GM12878 (cell line): ENCODE results near the gene BEGAIN. TPM values are rescaled to one million over a fixed set of nuclear protein-coding genes. Genes with fewer than 3 reads are reported as not detected.

ENCODE experiments used
- ATAC-seq: fragments of 200-7000 bp; cut with Tn5 transposase; 3 replicates; pipeline ENCODE4 v1.9.1; 2020; ENCODE audit warnings: mild to moderate bottlenecking, moderate library complexity
- BruUV-seq: library from RNA; stranded (reverse); fragments of 400-500 nt; replicated peaks from 2 replicates; lab custom pipeline; 2021; lab: Mats Ljungman, UMichigan
- CTCF ChIA-PET: fragments of 300-600 bp; sonication (Branson Sonifier 250); formaldehyde crosslinking; extraction: SDS; loops from one replicate; lab custom pipeline; 2021; ENCODE audit warnings: inconsistent platforms; lab: Yijun Ruan, JAX
- POLR2A ChIA-PET: fragments of 350-600 bp; formaldehyde crosslinking; extraction: SDS; loops from one replicate; lab custom pipeline; 2021; ENCODE audit warnings: inconsistent platforms; lab: Charles Lee
- RAD21 ChIA-PET: fragments of 300-600 bp; sonication (Branson Sonifier 250); formaldehyde crosslinking; loops from one replicate; lab custom pipeline; 2023; ENCODE audit warnings: antibody characterized with exemption; ENCODE audit not compliant: unreplicated experiment; lab: Charles Lee
- SMC1A ChIA-PET: fragments of 300-600 bp; sonication (Branson Sonifier 250); formaldehyde crosslinking; loops from one replicate; lab custom pipeline; 2023; ENCODE audit not compliant: unreplicated experiment, uncharacterized antibody; lab: Charles Lee
- DNase-seq: peaks from one replicate; pipeline ENCODE4 v3.0.0-alpha.2; 2011; ENCODE audit warnings: low read depth, low spot score
- FAIRE-seq: peaks from 3 replicates; lab custom pipeline; 2011; peaks lifted over from hg19 to GRCh38; lab: Jason Lieb, UNC
- H2AFZ ChIP-seq: 2 replicates; pipeline ENCODE4 v1.6.0; 2011; ENCODE audit warnings: low read depth, low read length, control low read depth; ENCODE audit not compliant: control insufficient read depth
- H3K27ac ChIP-seq: 2 replicates; pipeline ENCODE4 v1.5.1; 2011; ENCODE audit warnings: control low read depth; ENCODE audit not compliant: control insufficient read depth, insufficient read depth
- H3K27me3 ChIP-seq, 2 experiments: replicated peaks in 1 of 2; 2 replicates each; pipeline versions ENCODE4 v1.6.0 to v1.6.1; 2011; ENCODE audit warnings: low read length in 1 of 2; ENCODE audit not compliant: control insufficient read depth in 2 of 2, insufficient read depth in 2 of 2
- H3K36me3 ChIP-seq, 2 experiments: 2 replicates each; pipeline ENCODE4 v1.5.1; 2011; ENCODE audit warnings: low read length in 1 of 2; ENCODE audit not compliant: control insufficient read depth in 2 of 2, insufficient read depth in 2 of 2
- H3K4me1 ChIP-seq: 2 replicates; pipeline ENCODE4 v1.6.1; 2011; ENCODE audit warnings: mild to moderate bottlenecking, low read length, moderate library complexity, mixed read lengths; ENCODE audit not compliant: control insufficient read depth, insufficient read depth
- H3K4me2 ChIP-seq: 2 replicates; pipeline ENCODE4 v1.6.0; 2011; ENCODE audit warnings: control low read depth; ENCODE audit not compliant: control insufficient read depth, insufficient read depth
- H3K4me3 ChIP-seq: fragments of 200-600 bp; sonication (generic); 2 replicates; pipeline ENCODE4 v1.5.1; 2016
- H3K79me2 ChIP-seq: 2 replicates; pipeline ENCODE4 v1.6.0; 2011; ENCODE audit warnings: low read length; ENCODE audit not compliant: control insufficient read depth, insufficient read depth
- H3K9ac ChIP-seq: 2 replicates; pipeline ENCODE4 v1.8.0; 2011; ENCODE audit warnings: low read length, control low read depth, mixed read lengths; ENCODE audit not compliant: control insufficient read depth, insufficient read depth
- H3K9me3 ChIP-seq: replicated peaks from 3 replicates; pipeline ENCODE4 v1.5.1; 2011; ENCODE audit warnings: mild to moderate bottlenecking, low read length; ENCODE audit not compliant: control insufficient read depth, insufficient read depth
- H4K20me1 ChIP-seq: 2 replicates; pipeline ENCODE4 v1.6.0; 2011; ENCODE audit not compliant: control insufficient read depth, insufficient read depth
- ASH2L ChIP-seq: fragments of 300-600, 200-600 bp; sonication (generic); IDR thresholded peaks from 2 replicates; pipeline ENCODE4 v1.6.1; 2017; ENCODE audit warnings: low read depth, mild to moderate bottlenecking, borderline replicate concordance
- CBFB ChIP-seq: IDR thresholded peaks from 2 replicates; pipeline ENCODE4 v1.6.1; 2016; ENCODE audit warnings: antibody characterized with exemption, low read depth
- EZH2 ChIP-seq: IDR thresholded peaks from 2 replicates; pipeline ENCODE4 v1.6.1; 2012; ENCODE audit warnings: low read depth, mild to moderate bottlenecking, control low read depth, inconsistent platforms, low read length, borderline replicate concordance; ENCODE audit not compliant: control insufficient read depth
- HCFC1 ChIP-seq: fragments of 150-350 bp; IDR thresholded peaks from 2 replicates; pipeline ENCODE4 v1.6.1; 2014; ENCODE audit warnings: low read length
- HDGF ChIP-seq: fragments of 450-650 bp; IDR thresholded peaks from 2 replicates; pipeline ENCODE4 v1.6.1; 2016; ENCODE audit warnings: antibody characterized with exemption
- RB1 ChIP-seq: fragments of 450-650 bp; formaldehyde crosslinking; IDR thresholded peaks from 2 replicates; pipeline ENCODE4 v1.6.1; 2017; ENCODE audit warnings: mild to moderate bottlenecking, borderline replicate concordance
- RELA ChIP-seq: fragments of 450-650 bp; IDR thresholded peaks from 2 replicates; pipeline ENCODE4 v1.8.0; 2014; ENCODE audit warnings: borderline replicate concordance; ENCODE audit not compliant: partially characterized antibody
- RELB ChIP-seq: fragments of 450-650 bp; IDR thresholded peaks from 2 replicates; pipeline ENCODE4 v1.6.1; 2017; ENCODE audit warnings: low read depth, mild to moderate bottlenecking, moderate library complexity
- STAT3 ChIP-seq: IDR thresholded peaks from 2 replicates; pipeline ENCODE4 v1.6.1; 2011; ENCODE audit warnings: low read depth, low read length, improper control_type of control experiment
- SUPT20H ChIP-seq: IDR thresholded peaks from 2 replicates; pipeline ENCODE4 v1.6.1; 2011; ENCODE audit warnings: low read depth, mild to moderate bottlenecking, low read length, moderate library complexity, borderline replicate concordance; ENCODE audit not compliant: control insufficient read depth
- ZBED1 ChIP-seq: IDR thresholded peaks from 2 replicates; pipeline ENCODE4 v1.6.1; 2016; ENCODE audit warnings: borderline replicate concordance
- ZNF207 ChIP-seq: fragments of 450-650 bp; IDR thresholded peaks from 2 replicates; pipeline ENCODE4 v1.6.1; 2014; ENCODE audit warnings: antibody characterized with exemption, mild to moderate bottlenecking, borderline replicate concordance
- ZNF217 ChIP-seq: fragments of 450-650 bp; IDR thresholded peaks from 2 replicates; pipeline ENCODE4 v1.6.1; 2017; ENCODE audit warnings: antibody characterized with exemption, mild to moderate bottlenecking
- ZNF274 ChIP-seq: IDR thresholded peaks from one replicate; pipeline ENCODE4 v1.8.0; 2011; ENCODE audit not compliant: insufficient read length, insufficient read depth
- WGBS: methylation state at CpG from one replicate; pipeline ENCODE4 v1.1.6; 2016; ENCODE audit warnings: low lambda C conversion rate; ENCODE audit not compliant: insufficient replicate concordance, insufficient coverage; ENCODE audit errors: missing lambda C conversion rate; 5-methylcytosine and 5-hydroxymethylcytosine counted together
- in situ Hi-C: fragments of 300-500 bp; cut with MboI; formaldehyde crosslinking; loops from 9 replicates; pipeline ENCODE4 v1.14.3; 2018; ENCODE audit warnings: mixed read lengths
- intact Hi-C: fragments of 100-400 bp; cut with micrococcal nuclease; formaldehyde crosslinking; loops from one replicate; pipeline ENCODE4 v1.14.2; 2022; ENCODE audit not compliant: unreplicated experiment
- polyA plus RNA-seq, 11 experiments: library from polyadenylated mRNA; depleted of rRNA in 4 of 11; unstranded in 6 of 11; stranded (reverse) in 5 of 11; fragments of >200 nt; fragmentation: Nextera tagmentation in 4 of 11; fragmentation: Illumina TruSeq in 1 of 11; extraction: Ambion mirVana in 4 of 11; extraction: Trizol in 1 of 11; gene quantifications; 1 replicate in 1 of 11; 2 replicates in 10 of 11; pipeline versions ENCODE4 v1.2.1 to v1.2.3, GENCODE V29; 2011 to 2016; ENCODE audit warnings: inconsistent platforms in 2 of 11, missing spikeins in 2 of 11, low read depth in 1 of 11
- total RNA-seq, 4 experiments: library from RNA; depleted of rRNA in 3 of 4; stranded (reverse); fragments of >200 nt in 3 of 4; fragmentation: Illumina TruSeq in 1 of 4; extraction: Trizol in 1 of 4; gene quantifications; 2 replicates each; pipeline versions ENCODE4 v1.2.1 to v1.2.3, GENCODE V29; 2013 to 2021

The BEGAIN gene
- total and polyA plus RNA-seq, 10 of the 15 experiments (the other 5 are each of a cell fraction or from before 2014, with no cell fraction given) = 0.01 to 0.31 (median 0.06) TPM; not detected in 5

- no TSS peak for BruUV-seq
- WGBS = 29% methylated on average over 8 of the region's 8 CpGs
- no peaks in the 10 kb centered on the region for H3K36me3 ChIP-seq
- no peak overlapping the region for H2AFZ ChIP-seq
- SMC1A ChIA-PET = no interaction called here
- no peaks in the 10 kb centered on the region for H3K9me3 ChIP-seq
- TF ChIP-seq RELB = no peak
- TF ChIP-seq RELA = no peak
- no peak for TF ChIP-seq HCFC1
- TF ChIP-seq RB1 = no peak
- no peak for TF ChIP-seq EZH2
- TF ChIP-seq ZBED1 = no peak
- no peak for TF ChIP-seq HDGF
- no peak for TF ChIP-seq ZNF217
- no peak for TF ChIP-seq ASH2L
- no peak for TF ChIP-seq SUPT20H
- no peak for TF ChIP-seq STAT3
- TF ChIP-seq CBFB = no peak
- TF ChIP-seq ZNF274 = no peak
- TF ChIP-seq ZNF207 = no peak
- CTCF ChIA-PET = no interaction called here
- no peak overlapping the region for H3K27ac ChIP-seq
- no peak overlapping the region for H3K4me2 ChIP-seq
- intact Hi-C loops (no loop called here), in situ Hi-C loops (no loop called here)
- ATAC-seq (no peak), FAIRE-seq (no peak), DNase-seq (no peak)
- no peaks in the 10 kb centered on the region for H3K4me1 ChIP-seq
- H3K4me3 ChIP-seq = no peak overlapping the region
- H3K79me2 ChIP-seq = no peaks in the 10 kb centered on the region
- RAD21 ChIA-PET = no interaction called here
- POLR2A ChIA-PET = no interaction called here
- H4K20me1 ChIP-seq = no peaks in the 10 kb centered on the region
- peaks cover 2 to 3% of the 10 kb centered on the region in 2 experiments; a peak in 3 of 4 replicates for H3K27me3 ChIP-seq
- H3K9ac ChIP-seq = no peak overlapping the region
Observed at GRCh38 chr14:100586153-100586402, 1.1 kb downstream of the BEGAIN start.
